Esophagus (tissue), 2 donors: ENCODE data around the gene HLCS. TPM values are rescaled to one million over a fixed set of nuclear protein-coding genes. Genes with fewer than 3 reads are reported as not detected.

Experiments used
- H3K27ac ChIP-seq, 2 donors: one replicate each; pipeline ENCODE4 v1.5.1; 2013; ENCODE audit warnings: low read depth in 2 of 2, mild to moderate bottlenecking in 2 of 2, inconsistent platforms in 1 of 2, low read length in 1 of 2, moderate library complexity in 1 of 2
- H3K27me3 ChIP-seq, 2 donors: one replicate each; pipeline ENCODE4 v1.6.1; 2013; ENCODE audit warnings: low read length in 2 of 2, control low read depth in 1 of 2, mild to moderate bottlenecking in 1 of 2; ENCODE audit not compliant: insufficient read depth in 2 of 2, control insufficient read depth in 1 of 2
- H3K36me3 ChIP-seq, 2 donors: one replicate each; pipeline ENCODE4 v1.6.1; 2013; ENCODE audit warnings: low read length in 1 of 2; ENCODE audit not compliant: control insufficient read depth in 2 of 2, insufficient read depth in 2 of 2
- H3K4me1 ChIP-seq, 2 donors: one replicate each; pipeline ENCODE4 v1.6.1; 2013; ENCODE audit warnings: low read length in 1 of 2; ENCODE audit not compliant: control insufficient read depth in 2 of 2, insufficient read depth in 2 of 2
- H3K4me3 ChIP-seq, 2 donors: one replicate each; pipeline ENCODE4 v1.5.1; 2013; ENCODE audit warnings: low read length in 2 of 2, mild to moderate bottlenecking in 2 of 2, low read depth in 1 of 2, moderate library complexity in 1 of 2
- H3K9me3 ChIP-seq, 2 donors: one replicate each; pipeline ENCODE4 v1.6.1; 2013; ENCODE audit warnings: mild to moderate bottlenecking in 2 of 2, low read depth in 1 of 2, low read length in 1 of 2, moderate library complexity in 1 of 2; ENCODE audit not compliant: control insufficient read depth in 2 of 2, insufficient read depth in 1 of 2
- WGBS, 2 donors: extraction: QIAGEN DNeasy Blood & Tissue Kit; methylation state at CpG; one replicate each; pipeline ENCODE4 v1.1.7; 2013; 5-methylcytosine and 5-hydroxymethylcytosine counted together
- polyA plus RNA-seq, 2 donors: library from polyadenylated mRNA; stranded (reverse); fragments of 200-250 nt; gene quantifications; one replicate each; pipeline ENCODE4 v1.2.3, GENCODE V29; 2013
- donor health status: healthy with polysubstance abuse.
- donor health status: Bipolar disorder and iron deficiency.

HLCS gene
- polyA plus RNA-seq, 2 donors = 3.9 to 4.8 TPM

- WGBS, 2 donors = 83 to 85% methylated on average over 5 of the region's 5 CpGs
Observed at GRCh38 chr21:36909423-36909822, 57.0 kb downstream of the HLCS start.

GRCh38 chr21:36908260-36908908 lies 58.1 kb downstream of the HLCS start:
- Histone ChIP-seq H3K9me3 (no peaks in the 10 kb centered on the region), H3K27me3 (no peaks in the 10 kb centered on the region), H3K36me3 (no peaks in the 10 kb centered on the region), H3K4me3 (no peak overlapping the region), H3K27ac (no peak overlapping the region), H3K4me1 (peaks cover 0 to 3% of the 10 kb centered on the region in 2 donors)
- WGBS, 2 donors = 88 to 89% methylated on average over 3 of the region's 3 CpGs

More at GRCh38 chr21:36909423-36909822, 57.0 kb downstream of the HLCS start:
- Histone ChIP-seq H3K4me1 (peaks cover 0 to 3% of the 10 kb centered on the region in 2 donors), H3K27ac (no peak overlapping the region), H3K9me3 (no peaks in the 10 kb centered on the region), H3K36me3 (no peaks in the 10 kb centered on the region), H3K27me3 (no peaks in the 10 kb centered on the region), H3K4me3 (no peak overlapping the region)

- no peaks in the 10 kb centered on the region for H3K36me3 ChIP-seq
- H3K9me3 ChIP-seq = no peaks in the 10 kb centered on the region
- no peaks in the 10 kb centered on the region for H3K27me3 ChIP-seq
- no peaks in the 10 kb centered on the region for H3K4me1 ChIP-seq
- 81% methylated on average over 3 of the region's 3 CpGs for WGBS, 2 donors
- H3K27ac ChIP-seq = no peak overlapping the region
- no peak overlapping the region for H3K4me3 ChIP-seq
Observed at GRCh38 chr21:36904093-36904666, 62.3 kb downstream of the HLCS start.

GRCh38 chr21:36902793-36903192 lies 63.7 kb downstream of the HLCS start:
- Histone ChIP-seq H3K27ac (no peak overlapping the region), H3K4me1 (no peaks in the 10 kb centered on the region), H3K27me3 (no peaks in the 10 kb centered on the region), H3K36me3 (no peaks in the 10 kb centered on the region), H3K4me3 (no peak overlapping the region), H3K9me3 (no peaks in the 10 kb centered on the region)
- WGBS, 2 donors = 83 to 85% methylated on average over 5 of the region's 5 CpGs

- no peaks in the 10 kb centered on the region for H3K9me3 ChIP-seq
- H3K4me3 ChIP-seq = no peak overlapping the region
- H3K27me3 ChIP-seq = no peaks in the 10 kb centered on the region
- H3K36me3 ChIP-seq = no peaks in the 10 kb centered on the region
- H3K27ac ChIP-seq = no peak overlapping the region
- no peaks in the 10 kb centered on the region for H3K4me1 ChIP-seq
- WGBS, 2 donors = 87 to 93% methylated on average over 8 of the region's 8 CpGs
Observed at GRCh38 chr21:36902331-36902730, 64.1 kb downstream of the HLCS start.

GRCh38 chr21:36901575-36901974 lies 64.9 kb downstream of the HLCS start:
- no peaks in the 10 kb centered on the region for H3K9me3 ChIP-seq
- no peak overlapping the region for H3K4me3 ChIP-seq
- peaks cover 0 to 2% of the 10 kb centered on the region in 2 donors for H3K36me3 ChIP-seq
- no peaks in the 10 kb centered on the region for H3K27me3 ChIP-seq
- no peak overlapping the region for H3K27ac ChIP-seq
- WGBS, 2 donors = 91 to 96% methylated on average over 6 of the region's 6 CpGs
- no peaks in the 10 kb centered on the region for H3K4me1 ChIP-seq

GRCh38 chr21:36893581-36893980 lies 72.9 kb downstream of the HLCS start:
- 96 to 98% methylated on average over 11 of the region's 11 CpGs for WGBS, 2 donors
- no peaks in the 10 kb centered on the region for H3K4me1 ChIP-seq
- H3K4me3 ChIP-seq = no peak overlapping the region
- H3K36me3 ChIP-seq = peaks cover 4 to 6% of the 10 kb centered on the region in 2 donors
- H3K9me3 ChIP-seq = no peaks in the 10 kb centered on the region
- H3K27me3 ChIP-seq = no peaks in the 10 kb centered on the region
- H3K27ac ChIP-seq = no peak overlapping the region

GRCh38 chr21:36892201-36892600 lies 74.3 kb downstream of the HLCS start:
- peaks cover 4 to 6% of the 10 kb centered on the region in 2 donors for H3K36me3 ChIP-seq
- no peak overlapping the region for H3K27ac ChIP-seq
- H3K9me3 ChIP-seq = no peaks in the 10 kb centered on the region
- no peaks in the 10 kb centered on the region for H3K27me3 ChIP-seq
- no peak overlapping the region for H3K4me3 ChIP-seq
- 94 to 95% methylated on average over 11 of the region's 11 CpGs for WGBS, 2 donors
- H3K4me1 ChIP-seq = no peaks in the 10 kb centered on the region

- Histone ChIP-seq H3K27ac (no peak overlapping the region), H3K4me3 (no peak overlapping the region), H3K9me3 (no peaks in the 10 kb centered on the region), H3K36me3 (peaks cover 3 to 6% of the 10 kb centered on the region in 2 donors), H3K4me1 (no peaks in the 10 kb centered on the region), H3K27me3 (no peaks in the 10 kb centered on the region)
- 66 to 67% methylated on average over 2 of the region's 2 CpGs for WGBS, 2 donors
Observed at GRCh38 chr21:36891692-36892091, 74.8 kb downstream of the HLCS start.

- H3K9me3 ChIP-seq = no peaks in the 10 kb centered on the region
- WGBS, 2 donors = 85 to 97% methylated on average over 5 of the region's 5 CpGs
- no peaks in the 10 kb centered on the region for H3K4me1 ChIP-seq
- no peaks in the 10 kb centered on the region for H3K27me3 ChIP-seq
- no peak overlapping the region for H3K4me3 ChIP-seq
- H3K36me3 ChIP-seq = peaks cover 0 to 6% of the 10 kb centered on the region in 2 donors
- H3K27ac ChIP-seq = no peak overlapping the region
Observed at GRCh38 chr21:36891121-36891520, 75.3 kb downstream of the HLCS start.
